Smooth muscle cell (in vitro differentiated cells): ENCODE results near the gene FUT7. TPM values are rescaled to one million over a fixed set of nuclear protein-coding genes. Genes with fewer than 3 reads are reported as not detected.

Experiments
- DNase-seq: peaks from one replicate; lab custom pipeline; 2025; ENCODE audit not compliant: unreplicated experiment; lab: John Stamatoyannopoulos, UW
- H2AFZ ChIP-seq: fragments of 200-600 bp; sonication (generic); 2 replicates; pipeline ENCODE4 v1.6.0; 2016; ENCODE audit warnings: antibody characterized with exemption, low read depth, mild to moderate bottlenecking
- H3F3A ChIP-seq: fragments of 200-600 bp; sonication (generic); 2 replicates; pipeline ENCODE4 v1.6.0; 2017; ENCODE audit warnings: antibody characterized with exemption, low read depth
- H3K27ac ChIP-seq: fragments of 200-600 bp; sonication (generic); 2 replicates; pipeline ENCODE4 v1.5.1; 2016; ENCODE audit warnings: low read depth, mild to moderate bottlenecking
- H3K27me3 ChIP-seq: fragments of 200-600 bp; sonication (generic); 2 replicates; pipeline ENCODE4 v1.6.1; 2016; ENCODE audit warnings: low read depth, mild to moderate bottlenecking
- H3K36me3 ChIP-seq: fragments of 200-600 bp; sonication (generic); 2 replicates; pipeline ENCODE4 v1.5.1; 2016; ENCODE audit warnings: low read depth
- H3K4me1 ChIP-seq: fragments of 200-600 bp; sonication (generic); 2 replicates; pipeline ENCODE4 v1.5.1; 2016; ENCODE audit warnings: low read depth
- H3K4me2 ChIP-seq: fragments of 200-600 bp; sonication (generic); 2 replicates; pipeline ENCODE4 v1.6.0; 2016; ENCODE audit warnings: mild to moderate bottlenecking
- H3K4me3 ChIP-seq: fragments of 200-600 bp; sonication (generic); 2 replicates; pipeline ENCODE4 v1.5.1; 2016; ENCODE audit warnings: mild to moderate bottlenecking
- H3K79me2 ChIP-seq: fragments of 200-600 bp; sonication (generic); 2 replicates; pipeline ENCODE4 v1.6.0; 2016; ENCODE audit warnings: low read depth, mild to moderate bottlenecking
- H3K9ac ChIP-seq: fragments of 200-600 bp; sonication (generic); 2 replicates; pipeline ENCODE4 v1.6.0; 2016; ENCODE audit warnings: low read depth
- H3K9me3 ChIP-seq: fragments of 200-600 bp; sonication (generic); replicated peaks from 2 replicates; pipeline ENCODE4 v1.5.1; 2016; ENCODE audit warnings: low read depth
- H4K20me1 ChIP-seq: fragments of 200-600 bp; sonication (generic); 2 replicates; pipeline ENCODE4 v1.6.0; 2016; ENCODE audit warnings: low read depth
- WGBS: methylation state at CpG from one replicate; pipeline ENCODE4 v1.1.7; 2016; ENCODE audit warnings: low lambda C conversion rate; 5-methylcytosine and 5-hydroxymethylcytosine counted together
- polyA plus RNA-seq: library from polyadenylated mRNA; unstranded; fragments of >200 nt; fragmentation: Nextera tagmentation; extraction: Ambion mirVana; gene quantifications from 2 replicates; pipeline ENCODE4 v1.2.1, GENCODE V29; 2016
- total RNA-seq: library from RNA; depleted of rRNA; stranded (reverse); fragments of >200 nt; gene quantifications from 2 replicates; pipeline ENCODE4 v1.2.3, GENCODE V29; 2014
- TF ChIP-seq, protein P1 (sequence below): fragments of 200-600 bp; sonication (generic); IDR thresholded peaks from 2 replicates; pipeline ENCODE4 v1.5.1; 2017; ENCODE audit warnings: borderline replicate concordance, mild to moderate bottlenecking, antibody characterized with exemption; ENCODE audit not compliant: insufficient read depth, poor library complexity, severe bottlenecking

The FUT7 gene
- total and polyA plus RNA-seq, 2 experiments from 2014 or later, result not detected

DNA sequence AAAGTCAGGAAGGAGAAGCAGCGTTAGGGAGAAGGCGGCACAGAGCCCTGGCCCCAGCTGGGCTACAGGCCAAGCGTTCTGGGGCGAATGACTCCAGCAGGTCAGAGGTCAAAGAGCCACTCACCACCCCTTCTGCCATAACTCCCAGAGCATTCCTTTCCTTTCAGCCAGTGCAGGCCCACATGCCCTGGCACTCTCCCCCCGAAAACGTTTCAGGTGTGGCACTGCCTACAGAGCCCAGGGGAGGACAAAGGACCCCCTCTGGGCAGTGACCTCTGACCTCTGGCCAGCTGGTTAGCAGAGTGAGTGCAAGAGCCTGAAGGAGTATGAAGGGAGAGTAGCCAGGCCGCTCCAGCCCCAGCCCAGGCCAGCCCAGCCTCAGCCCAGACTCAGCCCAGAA lies 8.7 kb downstream of the FUT7 start:
- WGBS, result 86% methylated on average over 7 of the region's 7 CpGs
- TF ChIP-seq, protein P1, sequence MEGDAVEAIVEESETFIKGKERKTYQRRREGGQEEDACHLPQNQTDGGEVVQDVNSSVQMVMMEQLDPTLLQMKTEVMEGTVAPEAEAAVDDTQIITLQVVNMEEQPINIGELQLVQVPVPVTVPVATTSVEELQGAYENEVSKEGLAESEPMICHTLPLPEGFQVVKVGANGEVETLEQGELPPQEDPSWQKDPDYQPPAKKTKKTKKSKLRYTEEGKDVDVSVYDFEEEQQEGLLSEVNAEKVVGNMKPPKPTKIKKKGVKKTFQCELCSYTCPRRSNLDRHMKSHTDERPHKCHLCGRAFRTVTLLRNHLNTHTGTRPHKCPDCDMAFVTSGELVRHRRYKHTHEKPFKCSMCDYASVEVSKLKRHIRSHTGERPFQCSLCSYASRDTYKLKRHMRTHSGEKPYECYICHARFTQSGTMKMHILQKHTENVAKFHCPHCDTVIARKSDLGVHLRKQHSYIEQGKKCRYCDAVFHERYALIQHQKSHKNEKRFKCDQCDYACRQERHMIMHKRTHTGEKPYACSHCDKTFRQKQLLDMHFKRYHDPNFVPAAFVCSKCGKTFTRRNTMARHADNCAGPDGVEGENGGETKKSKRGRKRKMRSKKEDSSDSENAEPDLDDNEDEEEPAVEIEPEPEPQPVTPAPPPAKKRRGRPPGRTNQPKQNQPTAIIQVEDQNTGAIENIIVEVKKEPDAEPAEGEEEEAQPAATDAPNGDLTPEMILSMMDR, result no peak
- Histone ChIP-seq H3F3A (no peaks in the 10 kb centered on the region), H3K4me3 (no peak overlapping the region), H2AFZ (no peak overlapping the region), H3K9me3 (no peaks in the 10 kb centered on the region), H4K20me1 (peaks cover 5% of the 10 kb centered on the region), H3K9ac (no peak overlapping the region), H3K4me2 (no peak overlapping the region), H3K36me3 (no peaks in the 10 kb centered on the region), H3K79me2 (no peaks in the 10 kb centered on the region), H3K4me1 (peaks cover 5% of the 10 kb centered on the region), H3K27me3 (no peaks in the 10 kb centered on the region), H3K27ac (no peak overlapping the region)
- DNase-seq, result no peak

DNA sequence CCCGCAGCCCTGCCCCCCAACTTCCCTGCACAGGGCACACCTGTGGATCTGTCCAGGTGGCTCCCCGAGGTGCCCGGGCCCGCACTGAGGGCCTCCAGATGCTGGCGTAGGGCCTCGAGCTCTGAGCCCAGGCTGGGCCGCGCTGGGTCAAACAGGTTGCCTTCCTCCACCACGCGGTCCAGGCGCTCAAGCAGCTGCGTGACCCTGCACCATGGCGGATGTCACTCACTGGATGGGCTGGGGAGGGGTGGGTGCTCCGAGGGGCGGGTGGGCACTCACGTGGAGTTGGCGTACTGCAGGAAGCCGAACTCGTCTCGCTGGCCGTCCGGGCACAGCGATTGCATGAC lies 9.3 kb downstream of the FUT7 start:
- peaks cover 5% of the 10 kb centered on the region for H4K20me1 ChIP-seq
- no peak for DNase-seq
- H3K4me2 ChIP-seq, result no peak overlapping the region
- H3K9me3 ChIP-seq, result no peaks in the 10 kb centered on the region
- H3K27ac ChIP-seq, result no peak overlapping the region
- H3K27me3 ChIP-seq, result no peaks in the 10 kb centered on the region
- no peaks in the 10 kb centered on the region for H3F3A ChIP-seq
- H2AFZ ChIP-seq, result no peak overlapping the region
- H3K4me1 ChIP-seq, result peaks cover 5% of the 10 kb centered on the region
- 94% methylated on average over 18 of the region's 23 CpGs for WGBS
- TF ChIP-seq, protein P1, result no peak
- no peak overlapping the region for H3K4me3 ChIP-seq
- no peaks in the 10 kb centered on the region for H3K36me3 ChIP-seq
- no peaks in the 10 kb centered on the region for H3K79me2 ChIP-seq
- no peak overlapping the region for H3K9ac ChIP-seq

DNA sequence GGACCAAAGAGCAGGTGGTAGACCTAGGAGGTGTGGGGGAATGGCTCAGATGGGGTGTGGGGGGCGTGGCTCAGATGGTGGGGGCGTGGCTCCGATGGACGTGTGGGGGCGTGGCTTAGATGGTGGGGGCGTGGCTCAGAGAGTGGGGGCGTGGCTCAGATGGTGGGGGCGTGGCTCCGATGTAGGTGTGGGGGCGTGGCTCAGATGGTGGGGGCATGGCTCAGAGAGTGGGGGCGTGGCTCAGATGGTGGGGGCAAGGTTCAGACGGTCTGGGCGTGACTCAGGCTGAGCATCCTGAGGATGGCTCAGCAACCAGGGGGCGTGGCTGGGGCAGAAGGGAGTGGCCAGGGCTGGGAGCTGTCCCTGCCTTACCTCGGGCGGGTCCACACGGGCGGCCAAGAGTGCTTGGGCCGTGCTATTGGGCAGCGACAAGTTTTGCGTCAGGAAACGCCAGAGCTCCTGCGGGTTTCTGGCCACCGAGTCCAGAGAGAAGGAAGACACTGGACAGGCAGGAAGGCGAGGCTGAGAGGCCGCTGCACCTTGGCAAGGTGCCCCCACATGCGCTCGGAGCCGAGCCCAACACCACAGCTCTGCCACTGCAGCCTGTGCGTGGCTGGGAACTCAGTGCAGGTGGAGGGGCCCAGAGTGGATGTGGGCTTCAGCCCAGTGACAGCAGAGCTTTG lies 9.8 kb downstream of the FUT7 start:
- H3K27me3 ChIP-seq, result no peaks in the 10 kb centered on the region
- H3K36me3 ChIP-seq, result no peaks in the 10 kb centered on the region
- H3K4me3 ChIP-seq, result no peak overlapping the region
- H3K9ac ChIP-seq, result no peak overlapping the region
- peaks cover 5% of the 10 kb centered on the region for H4K20me1 ChIP-seq
- H3F3A ChIP-seq, result no peaks in the 10 kb centered on the region
- H3K4me2 ChIP-seq, result no peak overlapping the region
- 70% methylated on average over 10 of the region's 30 CpGs for WGBS
- peaks cover under 1% of the 10 kb centered on the region for H3K4me1 ChIP-seq
- TF ChIP-seq, protein P1, result no peak
- H2AFZ ChIP-seq, result no peak overlapping the region
- no peak overlapping the region for H3K27ac ChIP-seq
- no peaks in the 10 kb centered on the region for H3K9me3 ChIP-seq
- DNase-seq, result no peak
- H3K79me2 ChIP-seq, result no peaks in the 10 kb centered on the region

DNA sequence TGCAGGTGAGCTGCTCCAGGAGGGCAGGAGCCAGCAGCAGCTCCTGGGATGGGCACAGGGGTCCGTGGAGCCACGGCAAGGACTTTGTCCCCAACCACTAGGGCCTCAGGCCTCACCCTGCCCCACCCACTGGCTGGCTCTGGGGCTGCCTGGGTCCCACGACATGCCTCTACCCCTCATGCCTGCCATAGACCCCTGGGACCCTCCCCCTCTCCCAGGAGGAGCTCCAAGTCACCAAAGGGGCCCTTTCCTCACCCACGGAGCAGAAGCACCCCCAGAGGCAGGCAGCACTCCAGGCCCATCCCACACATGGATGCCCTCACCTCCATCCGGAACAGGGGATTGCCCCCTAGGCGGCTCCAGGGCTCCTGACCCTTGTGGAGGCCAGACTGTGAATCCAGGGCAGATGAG lies 10.3 kb downstream of the FUT7 start:
- no peak overlapping the region for H3K27ac ChIP-seq
- peaks cover 5% of the 10 kb centered on the region for H4K20me1 ChIP-seq
- no peak overlapping the region for H3K9ac ChIP-seq
- H3K4me3 ChIP-seq, result no peak overlapping the region
- H3K79me2 ChIP-seq, result no peaks in the 10 kb centered on the region
- 94% methylated on average over 6 of the region's 6 CpGs for WGBS
- no peaks in the 10 kb centered on the region for H3K9me3 ChIP-seq
- H3K4me2 ChIP-seq, result no peak overlapping the region
- TF ChIP-seq, protein P1, result no peak
- no peaks in the 10 kb centered on the region for H3K27me3 ChIP-seq
- no peak overlapping the region for H2AFZ ChIP-seq
- H3K4me1 ChIP-seq, result no peaks in the 10 kb centered on the region
- no peaks in the 10 kb centered on the region for H3F3A ChIP-seq
- no peaks in the 10 kb centered on the region for H3K36me3 ChIP-seq
- no peak for DNase-seq
